GM18873 (cell line): ENCODE measurements around the gene CDC42EP2.

Experiments used
- ATAC-seq: cut with Tn5 transposase; IDR thresholded peaks from one replicate; pipeline ENCODE4 v1.9.1; 2021; ENCODE audit warnings: mild to moderate bottlenecking, moderate library complexity, moderate number of reproducible peaks; ENCODE audit not compliant: unreplicated experiment, low FRiP score

CDC42EP2 gene

GRCh38 chr11:65354265-65355012 lies 39.8 kb downstream of the CDC42EP2 start, which contains the start of gene TIGD3:
TIGD3 (plus strand) TSS chr11:65354751; CDS start chr11:65355809, 1,058 bp downstream.
- ATAC-seq, result peak; percentile 62

- ATAC-seq, result peak; percentile 19
These were observed 40.5 kb downstream of the CDC42EP2 start for GRCh38 chr11:65355013-65355775.

- ATAC-seq, result no peak
These were observed 41.2 kb downstream of the CDC42EP2 start for GRCh38 chr11:65355776-65356393.

GRCh38 chr11:65356394-65356972 lies 41.8 kb downstream of the CDC42EP2 start:
- ATAC-seq, result no peak

GRCh38 chr11:65357856-65358356 lies 43.2 kb downstream of the CDC42EP2 start:
- no peak for ATAC-seq

- ATAC-seq, result no peak
These were observed 47.8 kb downstream of the CDC42EP2 start for GRCh38 chr11:65362320-65362931.

GRCh38 chr11:65362966-65363365 lies 48.3 kb downstream of the CDC42EP2 start:
- ATAC-seq, result no peak

GRCh38 chr11:65363770-65364169 lies 49.1 kb downstream of the CDC42EP2 start:
- ATAC-seq, result no peak

GRCh38 chr11:65366340-65366773 lies 51.7 kb downstream of the CDC42EP2 start:
- ATAC-seq, result no peak

- ATAC-seq, result no peak
These were observed 56.0 kb downstream of the CDC42EP2 start for GRCh38 chr11:65370659-65371049.
